Astrocyte (in vitro differentiated cells and primary cell): ENCODE results near the gene PCSK7. TPM values are rescaled to one million over a fixed set of nuclear protein-coding genes. Genes with fewer than 3 reads are reported as not detected.
A peak's percentile ranks its signal among the peaks of the same experiment; 100 is the strongest.

Experiments
- DNase-seq: peaks from one replicate; pipeline ENCODE4 v3.0.0-alpha.2; 2010; ENCODE audit warnings: low read depth
- FAIRE-seq: peaks from 2 replicates; lab custom pipeline; 2011; peaks lifted over from hg19 to GRCh38; lab: Jason Lieb, UNC
- H2AFZ ChIP-seq: 2 replicates; pipeline ENCODE4 v1.6.0; 2012; ENCODE audit warnings: low read depth, low read length, inconsistent platforms
- H3K27ac ChIP-seq: 2 replicates; pipeline ENCODE4 v1.5.1; 2011; ENCODE audit warnings: low read depth, low read length, inconsistent platforms
- H3K27me3 ChIP-seq: 2 replicates; pipeline ENCODE4 v1.6.0; 2011; ENCODE audit warnings: low read length, inconsistent platforms; ENCODE audit not compliant: insufficient read depth
- H3K36me3 ChIP-seq: 2 replicates; pipeline ENCODE4 v1.5.1; 2011; ENCODE audit warnings: low read length, inconsistent platforms; ENCODE audit not compliant: insufficient read depth
- H3K4me1 ChIP-seq: 2 replicates; pipeline ENCODE4 v1.5.1; 2011; ENCODE audit warnings: low read length, inconsistent platforms; ENCODE audit not compliant: insufficient read depth
- H3K4me2 ChIP-seq: 2 replicates; pipeline ENCODE4 v1.6.0; 2012; ENCODE audit warnings: low read length, inconsistent platforms
- H3K4me3 ChIP-seq: 2 replicates; pipeline ENCODE4 v1.5.1; 2011; ENCODE audit warnings: low read depth, mild to moderate bottlenecking, low read length, inconsistent platforms; ENCODE audit not compliant: insufficient read depth
- H3K79me2 ChIP-seq: 2 replicates; pipeline ENCODE4 v1.6.0; 2012; ENCODE audit warnings: mild to moderate bottlenecking, low read length, inconsistent platforms; ENCODE audit not compliant: insufficient read depth
- H3K9ac ChIP-seq: 2 replicates; pipeline ENCODE4 v1.6.0; 2012; ENCODE audit warnings: mild to moderate bottlenecking, low read length, inconsistent platforms
- H3K9me3 ChIP-seq: 2 replicates; pipeline ENCODE4 v1.5.1; 2012; ENCODE audit warnings: low read depth, mild to moderate bottlenecking, low read length, inconsistent platforms; ENCODE audit not compliant: insufficient read depth
- H4K20me1 ChIP-seq: 2 replicates; pipeline ENCODE4 v1.6.0; 2012; ENCODE audit warnings: low read length, inconsistent platforms; ENCODE audit not compliant: insufficient read depth
- H3K27ac Mint-ChIP-seq: one replicate; pipeline ENCODE4 v1.8.0; 2021; ENCODE audit warnings: mild to moderate bottlenecking, mixed read lengths; ENCODE audit not compliant: unreplicated experiment
- H3K27me3 Mint-ChIP-seq: one replicate; pipeline ENCODE4 v1.8.0; 2021; ENCODE audit warnings: low read depth, mixed read lengths; ENCODE audit not compliant: unreplicated experiment
- H3K36me3 Mint-ChIP-seq: one replicate; pipeline ENCODE4 v1.8.0; 2021; ENCODE audit warnings: low read depth, mixed read lengths; ENCODE audit not compliant: unreplicated experiment
- H3K4me1 Mint-ChIP-seq: one replicate; pipeline ENCODE4 v1.8.0; 2021; ENCODE audit warnings: low read depth, mixed read lengths; ENCODE audit not compliant: unreplicated experiment
- H3K4me3 Mint-ChIP-seq: one replicate; pipeline ENCODE4 v1.8.0; 2021; ENCODE audit warnings: mild to moderate bottlenecking, moderate library complexity, mixed read lengths; ENCODE audit not compliant: unreplicated experiment
- H3K9me3 Mint-ChIP-seq: one replicate; pipeline ENCODE4 v1.8.0; 2021; ENCODE audit warnings: mild to moderate bottlenecking, mixed read lengths; ENCODE audit not compliant: unreplicated experiment
- EZH2 ChIP-seq: IDR thresholded peaks from 2 replicates; pipeline ENCODE4 v1.6.1; 2012; ENCODE audit warnings: mild to moderate bottlenecking, low read length, inconsistent platforms; ENCODE audit not compliant: insufficient read depth
- total RNA-seq: library from RNA; stranded (reverse); gene quantifications from 2 replicates; pipeline ENCODE4 v1.2.1, GENCODE V29; 2021
- TF ChIP-seq, protein P1 (sequence below): IDR thresholded peaks from 2 replicates; pipeline ENCODE4 v1.5.1; 2011; ENCODE audit warnings: low read depth, mild to moderate bottlenecking, inconsistent platforms, low read length, moderate library complexity; ENCODE audit not compliant: insufficient read depth

Gene PCSK7
- total RNA-seq, 1 donor from 2014 or later = 43.6 TPM

DNA sequence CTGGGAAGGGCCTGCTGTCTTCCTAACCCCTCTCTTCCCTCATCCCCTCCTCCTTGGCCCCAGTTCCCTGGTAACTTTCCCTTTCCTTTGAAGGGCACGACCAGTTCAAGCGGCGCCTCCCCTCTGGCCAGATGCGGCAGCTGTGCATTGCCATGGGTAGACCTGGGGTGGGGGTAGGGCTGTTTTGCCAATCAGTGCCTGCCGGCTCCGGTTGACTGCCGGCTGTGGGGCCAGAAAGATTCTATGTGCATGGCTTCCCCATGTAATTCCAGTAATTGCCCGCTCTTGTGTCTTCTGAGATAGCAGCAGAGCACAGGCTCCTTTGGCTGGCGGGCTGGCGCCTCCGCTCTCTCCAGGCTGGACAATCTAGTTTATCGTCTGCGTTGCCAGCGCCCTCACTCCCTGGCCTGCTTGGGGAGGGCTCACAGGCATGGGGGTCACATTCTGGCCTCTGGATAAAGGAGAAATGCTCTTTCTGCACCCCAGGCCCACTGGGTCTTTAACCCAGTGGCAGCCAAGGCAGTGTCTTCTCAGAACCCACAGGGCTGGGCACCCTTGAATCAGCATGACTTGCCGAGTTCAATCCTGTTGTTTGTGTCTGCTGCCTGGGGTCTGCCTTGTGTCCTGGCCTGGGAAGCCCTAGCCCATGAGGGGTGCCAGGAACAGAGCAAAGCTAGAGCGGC is 43.9 kb downstream of the PCSK7 start:
- FAIRE-seq (no peak), DNase-seq (no peak)
- Histone ChIP-seq H3K27ac (no peak overlapping the region), H3K4me3 (no peak overlapping the region), H3K4me2 (no peak overlapping the region), H3K27me3 (no peaks in the 10 kb centered on the region), H3K9ac (no peak overlapping the region), H3K9me3 (no peaks in the 10 kb centered on the region), H3K4me1 (no peaks in the 10 kb centered on the region), H3K36me3 (peaks cover 16% of the 10 kb centered on the region), H4K20me1 (no peaks in the 10 kb centered on the region), H2AFZ (no peak overlapping the region), H3K79me2 (no peaks in the 10 kb centered on the region)
- Mint-ChIP-seq H3K27ac (no peak overlapping the region), H3K36me3 (peaks cover 37% of the 10 kb centered on the region), H3K27me3 (no peaks in the 10 kb centered on the region), H3K9me3 (no peaks in the 10 kb centered on the region), H3K4me1 (peaks cover 3% of the 10 kb centered on the region), H3K4me3 (no peak overlapping the region)
- TF ChIP-seq, protein P1, sequence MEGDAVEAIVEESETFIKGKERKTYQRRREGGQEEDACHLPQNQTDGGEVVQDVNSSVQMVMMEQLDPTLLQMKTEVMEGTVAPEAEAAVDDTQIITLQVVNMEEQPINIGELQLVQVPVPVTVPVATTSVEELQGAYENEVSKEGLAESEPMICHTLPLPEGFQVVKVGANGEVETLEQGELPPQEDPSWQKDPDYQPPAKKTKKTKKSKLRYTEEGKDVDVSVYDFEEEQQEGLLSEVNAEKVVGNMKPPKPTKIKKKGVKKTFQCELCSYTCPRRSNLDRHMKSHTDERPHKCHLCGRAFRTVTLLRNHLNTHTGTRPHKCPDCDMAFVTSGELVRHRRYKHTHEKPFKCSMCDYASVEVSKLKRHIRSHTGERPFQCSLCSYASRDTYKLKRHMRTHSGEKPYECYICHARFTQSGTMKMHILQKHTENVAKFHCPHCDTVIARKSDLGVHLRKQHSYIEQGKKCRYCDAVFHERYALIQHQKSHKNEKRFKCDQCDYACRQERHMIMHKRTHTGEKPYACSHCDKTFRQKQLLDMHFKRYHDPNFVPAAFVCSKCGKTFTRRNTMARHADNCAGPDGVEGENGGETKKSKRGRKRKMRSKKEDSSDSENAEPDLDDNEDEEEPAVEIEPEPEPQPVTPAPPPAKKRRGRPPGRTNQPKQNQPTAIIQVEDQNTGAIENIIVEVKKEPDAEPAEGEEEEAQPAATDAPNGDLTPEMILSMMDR = no peak
- no peak for TF ChIP-seq EZH2

DNA sequence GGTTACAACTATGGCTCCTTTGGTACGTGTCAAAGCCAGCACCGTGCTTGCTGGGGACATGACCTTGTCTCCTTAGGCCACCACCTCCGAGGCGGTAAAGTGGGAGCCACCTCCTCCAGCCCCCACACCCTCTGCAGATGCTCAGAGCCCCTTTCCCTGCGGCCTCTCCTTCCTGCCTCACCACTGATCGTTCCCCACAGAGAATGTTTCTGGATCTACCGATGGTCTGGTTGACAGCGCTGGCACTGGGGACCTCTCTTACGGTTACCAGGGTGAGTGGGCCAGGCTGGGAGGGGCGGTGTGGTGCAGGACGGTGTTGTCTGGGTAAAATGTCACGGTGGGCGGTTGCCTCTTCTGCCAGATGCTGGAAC is 44.5 kb downstream of the PCSK7 start:
- no peak overlapping the region for H3K4me3 ChIP-seq
- no peaks in the 10 kb centered on the region for H3K79me2 ChIP-seq
- H3K36me3 ChIP-seq = peaks cover 14% of the 10 kb centered on the region
- Mint-ChIP-seq H3K9me3 (no peaks in the 10 kb centered on the region), H3K36me3 (peaks cover 34% of the 10 kb centered on the region), H3K27ac (peak overlapping the region; percentile 41), H3K4me1 (peaks cover 3% of the 10 kb centered on the region), H3K27me3 (no peaks in the 10 kb centered on the region), H3K4me3 (peak overlapping the region; percentile 20)
- H3K9me3 ChIP-seq = no peaks in the 10 kb centered on the region
- no peaks in the 10 kb centered on the region for H3K4me1 ChIP-seq
- FAIRE-seq (no peak), DNase-seq (no peak)
- no peaks in the 10 kb centered on the region for H3K27me3 ChIP-seq
- no peak for TF ChIP-seq EZH2
- TF ChIP-seq, protein P1 = no peak
- H3K9ac ChIP-seq = no peak overlapping the region
- no peak overlapping the region for H3K27ac ChIP-seq
- H4K20me1 ChIP-seq = no peaks in the 10 kb centered on the region
- no peak overlapping the region for H2AFZ ChIP-seq
- H3K4me2 ChIP-seq = no peak overlapping the region

- no peak overlapping the region for H3K4me3 ChIP-seq
- Mint-ChIP-seq H3K36me3 (peaks cover 34% of the 10 kb centered on the region), H3K4me3 (peak overlapping the region; percentile 20), H3K4me1 (peaks cover 3% of the 10 kb centered on the region), H3K27me3 (no peaks in the 10 kb centered on the region), H3K9me3 (no peaks in the 10 kb centered on the region), H3K27ac (peak overlapping the region; percentile 41)
- FAIRE-seq (no peak), DNase-seq (no peak)
- H3K4me1 ChIP-seq = no peaks in the 10 kb centered on the region
- H2AFZ ChIP-seq = no peak overlapping the region
- H3K27ac ChIP-seq = no peak overlapping the region
- H3K79me2 ChIP-seq = no peaks in the 10 kb centered on the region
- H3K4me2 ChIP-seq = no peak overlapping the region
- H4K20me1 ChIP-seq = no peaks in the 10 kb centered on the region
- no peaks in the 10 kb centered on the region for H3K9me3 ChIP-seq
- H3K36me3 ChIP-seq = peaks cover 18% of the 10 kb centered on the region
- no peaks in the 10 kb centered on the region for H3K27me3 ChIP-seq
- TF ChIP-seq EZH2 = no peak
- TF ChIP-seq, protein P1 = no peak
- H3K9ac ChIP-seq = no peak overlapping the region
Observed at GRCh38 chr11:117187007-117187406, 44.9 kb downstream of the PCSK7 start.
